Kasumi-1 (cell line): ENCODE measurements around the gene PSMD9.
"Not testable (repeated sequence)": the region's sequence is repeated elsewhere in the genome, so short reads cannot be mapped to it uniquely, and the experiment has no call there.

Source experiments
- DNase-seq, 2 experiments: peaks; one replicate each; lab custom pipeline; 2025; lab: John Stamatoyannopoulos, UW

PSMD9 gene

GRCh38 chr12:121921066-121921465, 32.5 kb downstream of the PSMD9 start:
- peak in 1 of 2 experiments; percentile 7 for DNase-seq

- no peak for DNase-seq
These were observed 36.7 kb downstream of the PSMD9 start for GRCh38 chr12:121925358-121925695.

- peak; percentile 53 to 67 for DNase-seq
These were observed 38.5 kb downstream of the PSMD9 start for GRCh38 chr12:121926874-121927706.

- DNase-seq, result no peak
These were observed 39.2 kb downstream of the PSMD9 start for GRCh38 chr12:121927813-121928212.

GRCh38 chr12:121929545-121929944, 41.0 kb downstream of the PSMD9 start:
- DNase-seq, result not testable (repeated sequence)

GRCh38 chr12:121930862-121931261, 42.3 kb downstream of the PSMD9 start:
- no peak for DNase-seq

- DNase-seq, result no peak
These were observed 43.6 kb downstream of the PSMD9 start for GRCh38 chr12:121932176-121932536.

GRCh38 chr12:121932914-121933521, 44.4 kb downstream of the PSMD9 start:
- DNase-seq, result no peak

GRCh38 chr12:121933522-121934308, 45.1 kb downstream of the PSMD9 start:
- DNase-seq, result no peak

GRCh38 chr12:121934309-121934664, 45.7 kb downstream of the PSMD9 start:
- no peak for DNase-seq

GRCh38 chr12:121937654-121938053, 49.1 kb downstream of the PSMD9 start:
- DNase-seq, result no peak

- DNase-seq, result peak in 1 of 2 experiments; percentile 27
These were observed 50.6 kb downstream of the PSMD9 start for GRCh38 chr12:121939186-121939585.

GRCh38 chr12:121939992-121940766, 51.6 kb downstream of the PSMD9 start:
- DNase-seq, result no peak

- no peak for DNase-seq
These were observed 53.6 kb downstream of the PSMD9 start for GRCh38 chr12:121942145-121942718.

- DNase-seq, result no peak
These were observed 55.3 kb downstream of the PSMD9 start for GRCh38 chr12:121943926-121944325.

- DNase-seq, result no peak
These were observed 57.9 kb downstream of the PSMD9 start for GRCh38 chr12:121946313-121947025.

GRCh38 chr12:121947981-121948380, 59.4 kb downstream of the PSMD9 start:
- DNase-seq, result no peak

GRCh38 chr12:121949648-121950397, 61.2 kb downstream of the PSMD9 start:
- no peak for DNase-seq

- no peak for DNase-seq
These were observed 64.6 kb downstream of the PSMD9 start for GRCh38 chr12:121953117-121953692.

- DNase-seq, result no peak
These were observed 65.1 kb downstream of the PSMD9 start for GRCh38 chr12:121953695-121954094.
